OCI-LY3 (cell line): ENCODE results near the gene USP3.

Source experiments
- H2AFZ ChIP-seq: fragments of 200-600, 300-600 bp; shearing (Covaris generic); 2 replicates; pipeline ENCODE4 v1.6.0; 2014; ENCODE audit warnings: antibody characterized with exemption, low read depth, low read length
- H3K27ac ChIP-seq: fragments of 200-600, 300-600 bp; sonication (generic); 2 replicates; pipeline ENCODE4 v1.5.1; 2014; ENCODE audit warnings: mild to moderate bottlenecking, low read length, moderate library complexity, mixed read lengths
- H3K27me3 ChIP-seq: fragments of 200-600, 300-600 bp; sonication (generic); 2 replicates; pipeline ENCODE4 v1.6.1; 2014; ENCODE audit warnings: low read depth, low read length, mixed read lengths
- H3K36me3 ChIP-seq: fragments of 200-600, 300-600 bp; sonication (generic); replicated peaks from 2 replicates; pipeline ENCODE3; 2014; ENCODE audit warnings: low read depth, low read length, mixed read lengths
- H3K4me1 ChIP-seq: fragments of 300-600, 200-600 bp; sonication (generic); 2 replicates; pipeline ENCODE4 v1.6.1; 2014; ENCODE audit warnings: low read length, mixed read lengths
- H3K4me2 ChIP-seq: fragments of 200-600, 300-600 bp; sonication (generic); 2 replicates; pipeline ENCODE4 v1.6.1; 2014; ENCODE audit warnings: low read length, mixed read lengths
- H3K4me3 ChIP-seq: fragments of 300-600, 200-600 bp; sonication (generic); 2 replicates; pipeline ENCODE4 v1.5.1; 2014; ENCODE audit warnings: antibody characterized with exemption, mild to moderate bottlenecking, low read length, moderate library complexity
- H3K79me2 ChIP-seq: fragments of 300-600, 200-600 bp; shearing (Covaris generic); 2 replicates; pipeline ENCODE4 v1.6.1; 2014; ENCODE audit warnings: mild to moderate bottlenecking, low read length, mixed read lengths
- H3K9ac ChIP-seq: fragments of 300-600, 200-600 bp; shearing (Covaris generic); 2 replicates; pipeline ENCODE4 v1.6.0; 2014; ENCODE audit warnings: mild to moderate bottlenecking, low read length, moderate library complexity
- H3K9me3 ChIP-seq: fragments of 200-600, 300-600 bp; shearing (Covaris generic); 2 replicates; pipeline ENCODE4 v1.6.1; 2014; ENCODE audit warnings: low read length, mixed read lengths; ENCODE audit not compliant: insufficient read depth
- H4K20me1 ChIP-seq: fragments of 200-600, 300-600 bp; sonication (generic); 2 replicates; pipeline ENCODE4 v1.6.1; 2016; ENCODE audit warnings: low read length, mixed read lengths; ENCODE audit not compliant: insufficient read depth
- CTCF ChIP-seq: fragments of 200-600, 300-600 bp; sonication (generic); IDR thresholded peaks from 2 replicates; pipeline ENCODE4 v1.5.1; 2014; ENCODE audit warnings: antibody characterized with exemption, low read length, low read depth
- EZH2phosphoT487 ChIP-seq: fragments of 200-600 bp; shearing (Covaris generic); IDR thresholded peaks from 2 replicates; pipeline ENCODE4 v1.6.1; 2018; ENCODE audit warnings: antibody characterized with exemption, mixed run types, low read depth

Gene USP3

DNA sequence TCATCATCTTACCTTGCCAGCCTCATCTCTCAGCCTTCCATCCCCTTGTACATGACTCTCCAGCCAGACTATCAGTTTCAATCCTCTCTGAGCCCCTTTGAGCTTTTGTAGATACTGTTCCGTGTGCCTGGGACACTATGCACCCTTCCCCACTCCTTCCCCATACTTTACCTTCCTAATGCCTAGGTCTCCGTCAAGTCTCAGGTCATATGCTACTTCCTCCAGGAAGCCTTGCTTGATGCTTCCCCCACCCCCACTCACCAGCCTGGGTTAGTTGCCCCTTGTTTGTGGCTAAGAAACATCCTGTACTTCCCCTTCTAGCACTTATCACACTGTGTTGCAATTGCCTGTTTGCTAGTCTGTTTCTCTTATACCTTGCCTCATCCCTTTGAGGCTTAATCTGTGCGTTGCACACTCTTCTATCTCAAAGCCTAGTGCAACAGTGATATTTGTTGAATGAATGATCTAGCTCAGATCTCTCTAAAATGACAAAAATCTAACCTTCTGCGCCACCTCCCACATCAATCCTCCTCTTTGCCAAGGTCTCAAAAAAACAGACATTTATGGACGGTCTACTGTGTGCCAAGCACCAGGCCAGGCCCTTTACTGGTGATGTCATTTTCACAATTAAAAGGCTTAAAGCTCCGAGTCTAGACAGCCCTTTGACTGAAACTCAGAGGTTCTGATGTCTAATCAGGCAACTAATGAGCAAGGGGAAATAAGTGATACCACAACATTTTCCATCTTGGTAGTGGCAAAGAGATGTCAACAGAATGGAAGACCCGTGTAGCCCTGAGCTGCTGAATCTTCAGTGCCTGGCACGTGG, 6.5 kb upstream of the USP3 start:
- no peaks in the 10 kb centered on the region for H3K79me2 ChIP-seq
- peak overlapping the region; percentile 19; the same call in 1 of the 2 replicates for H3K9ac ChIP-seq
- no peaks in the 10 kb centered on the region for H3K36me3 ChIP-seq
- no peaks in the 10 kb centered on the region for H4K20me1 ChIP-seq
- no peaks in the 10 kb centered on the region for H3K9me3 ChIP-seq
- TF ChIP-seq EZH2phosphoT487 (no peak), CTCF (no peak)
- no peak overlapping the region for H2AFZ ChIP-seq
- H3K4me1 ChIP-seq = peaks cover 74% of the 10 kb centered on the region
- peak overlapping the region; percentile 32 for H3K4me3 ChIP-seq
- peak overlapping the region; percentile 73 for H3K4me2 ChIP-seq
- peaks cover 15% of the 10 kb centered on the region for H3K27me3 ChIP-seq
- H3K27ac ChIP-seq = peak overlapping the region; percentile 52

- Histone ChIP-seq H3K4me3 (no peak overlapping the region), H3K79me2 (0 out of 2 replicates have a peak, but pooled peaks cover 6% of the 10 kb centered on the region), H2AFZ (no peak overlapping the region), H3K4me2 (no peak overlapping the region), H3K9me3 (no peaks in the 10 kb centered on the region), H3K4me1 (peaks cover 80% of the 10 kb centered on the region), H4K20me1 (no peaks in the 10 kb centered on the region), H3K27ac (no peak overlapping the region), H3K27me3 (peaks cover 15% of the 10 kb centered on the region), H3K9ac (no peak overlapping the region), H3K36me3 (no peaks in the 10 kb centered on the region)
- TF ChIP-seq EZH2phosphoT487 (no peak), CTCF (no peak)
These were observed 5.2 kb upstream of the USP3 start for GRCh38 chr15:63499175-63499549.

DNA sequence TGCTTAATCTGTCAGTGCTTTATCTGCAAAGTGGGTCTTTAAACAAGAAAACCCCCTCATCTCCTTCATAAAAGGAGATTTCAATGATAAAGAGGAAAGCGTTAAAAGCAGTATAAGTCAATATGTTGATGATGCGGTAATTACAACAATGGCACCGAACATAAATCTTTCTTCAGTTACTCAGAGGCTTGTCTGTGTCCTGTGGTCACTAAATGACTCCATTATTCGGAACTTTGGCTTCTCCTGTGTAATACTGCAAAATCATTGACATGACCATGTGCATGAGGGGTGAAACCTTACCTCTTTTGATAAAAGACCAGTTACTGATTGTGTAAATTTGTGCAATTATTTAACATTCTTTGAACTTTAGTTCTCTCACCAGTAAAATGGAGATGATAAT, 4.8 kb upstream of the USP3 start:
- Histone ChIP-seq H3K4me3 (no peak overlapping the region), H3K79me2 (peaks cover 8% of the 10 kb centered on the region; the same call in 1 of the 2 replicates), H2AFZ (no peak overlapping the region), H3K27me3 (peaks cover 15% of the 10 kb centered on the region), H3K9ac (no peak overlapping the region), H3K4me1 (peaks cover 76% of the 10 kb centered on the region), H4K20me1 (no peaks in the 10 kb centered on the region), H3K4me2 (no peak overlapping the region), H3K36me3 (no peaks in the 10 kb centered on the region), H3K27ac (no peak overlapping the region), H3K9me3 (no peaks in the 10 kb centered on the region)
- TF ChIP-seq CTCF (no peak), EZH2phosphoT487 (no peak)

GRCh38 chr15:63500265-63501250, 3.8 kb upstream of the USP3 start:
- H3K27ac ChIP-seq = peak overlapping the region; percentile 42; the same call in 1 of the 2 replicates
- peaks cover 68% of the 10 kb centered on the region for H3K4me1 ChIP-seq
- peak overlapping the region; percentile 58 for H3K9ac ChIP-seq
- no peaks in the 10 kb centered on the region for H3K36me3 ChIP-seq
- no peaks in the 10 kb centered on the region for H3K9me3 ChIP-seq
- H4K20me1 ChIP-seq = no peaks in the 10 kb centered on the region
- peak overlapping the region; percentile 75 for H3K4me3 ChIP-seq
- TF ChIP-seq EZH2phosphoT487 = no peak
- TF ChIP-seq CTCF = no peak
- peak overlapping the region; percentile 67 for H2AFZ ChIP-seq
- H3K27me3 ChIP-seq = peaks cover 13% of the 10 kb centered on the region
- peak overlapping the region; percentile 94 for H3K4me2 ChIP-seq
- H3K79me2 ChIP-seq = peaks cover 17% of the 10 kb centered on the region
